ENCODE results near the gene ETF1.

DNA sequence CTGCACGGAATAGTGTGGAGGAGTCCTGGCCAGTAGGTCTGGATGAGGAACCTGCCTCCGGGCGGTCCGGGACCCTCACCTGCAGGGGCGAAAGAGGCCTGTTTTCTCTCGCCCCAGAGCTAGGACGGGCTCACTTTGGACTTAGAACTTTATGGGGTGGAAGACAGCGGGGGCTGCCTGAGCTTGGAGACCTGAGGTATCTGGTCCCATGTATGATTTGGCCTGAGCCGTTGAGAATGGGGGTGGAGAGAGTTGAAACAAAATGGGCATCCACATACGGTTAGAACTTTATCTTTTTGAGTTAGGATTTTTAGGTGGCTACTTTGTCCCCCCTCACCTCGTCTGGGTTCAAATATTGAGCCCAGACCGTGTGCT is 681 bp upstream of the ETF1 start:
- TF ChIP-seq NFYB (IDR thresholded peaks at IDR 0.05; ENCODE audit: extremely low read depth, insufficient read length): no peak
- no peak for TF ChIP-seq RAD21 (CRISPR knock-in tag; conservative IDR thresholded peaks at IDR 0.05 in 1 of 2, IDR thresholded peaks at IDR 0.05 in 1 of 2)
- TF ChIP-seq KLF6 (CRISPR knock-in tag; IDR thresholded peaks at IDR 0.05; ENCODE audit: borderline replicate concordance): no peak
- TF ChIP-seq ETV6 (IDR thresholded peaks at IDR 0.05; ENCODE audit: borderline replicate concordance in 1 of 2, low read depth in 2 of 2, low read length in 1 of 2): no peak
- TF ChIP-seq ETV6 (CRISPR knock-in tag; IDR thresholded peaks at IDR 0.05; ENCODE audit: borderline replicate concordance): no peak
- no peak for TF ChIP-seq SP2 (IDR thresholded peaks at IDR 0.05; ENCODE audit: extremely low read depth, low read depth, low read length, poor library complexity, severe bottlenecking)
- TF ChIP-seq, protein P1, sequence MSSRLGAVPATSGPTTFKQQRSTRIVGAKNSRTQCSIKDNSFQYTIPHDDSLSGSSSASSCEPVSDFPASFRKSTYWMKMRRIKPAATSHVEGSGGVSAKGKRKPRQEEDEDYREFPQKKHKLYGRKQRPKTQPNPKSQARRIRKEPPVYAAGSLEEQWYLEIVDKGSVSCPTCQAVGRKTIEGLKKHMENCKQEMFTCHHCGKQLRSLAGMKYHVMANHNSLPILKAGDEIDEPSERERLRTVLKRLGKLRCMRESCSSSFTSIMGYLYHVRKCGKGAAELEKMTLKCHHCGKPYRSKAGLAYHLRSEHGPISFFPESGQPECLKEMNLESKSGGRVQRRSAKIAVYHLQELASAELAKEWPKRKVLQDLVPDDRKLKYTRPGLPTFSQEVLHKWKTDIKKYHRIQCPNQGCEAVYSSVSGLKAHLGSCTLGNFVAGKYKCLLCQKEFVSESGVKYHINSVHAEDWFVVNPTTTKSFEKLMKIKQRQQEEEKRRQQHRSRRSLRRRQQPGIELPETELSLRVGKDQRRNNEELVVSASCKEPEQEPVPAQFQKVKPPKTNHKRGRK (tag; IDR thresholded peaks at IDR 0.05): no peak
- no peak for TF ChIP-seq BDP1 (IDR thresholded peaks at IDR 0.05; ENCODE audit: insufficient read depth, insufficient read length)
